Tibial nerve (tissue), 4 donors: Measurements from ENCODE around the gene TPD52L2.
"Not testable (repeated sequence)": the region's sequence is repeated elsewhere in the genome, so short reads cannot be mapped to it uniquely, and the experiment has no call there.

ENCODE experiments used
- CTCF ChIP-seq, 5 experiments: fragments of 200-600 bp in 3 of 5; fragments of 450-650 bp in 2 of 5; sonication (generic) in 3 of 5; IDR thresholded peaks; one replicate each; pipeline ENCODE4 v1.5.1; 2016 to 2019; ENCODE audit warnings: antibody characterized with exemption in 5 of 5, mild to moderate bottlenecking in 3 of 5, moderate library complexity in 2 of 5
- EP300 ChIP-seq, 2 donors: sonication (generic); formaldehyde crosslinking; IDR thresholded peaks; one replicate each; pipeline ENCODE4 v1.6.1; 2017; ENCODE audit warnings: antibody characterized with exemption in 2 of 2, mild to moderate bottlenecking in 1 of 2
- POLR2A ChIP-seq, 2 donors: fragments of 450-650 bp; IDR thresholded peaks; one replicate each; pipeline ENCODE4 v1.6.1; 2017; ENCODE audit warnings: antibody characterized with exemption in 2 of 2, mild to moderate bottlenecking in 2 of 2, moderate library complexity in 2 of 2

- TF ChIP-seq EP300, CTCF, POLR2A (IDR thresholded peaks at IDR 0.05): not testable (repeated sequence)
These were observed 51.4 kb downstream of the TPD52L2 start for GRCh38 chr20:63916371-63916939.
